ENCODE results near the gene CDKN2B-AS1.
"Not testable (repeated sequence)": the region's sequence is repeated elsewhere in the genome, so short reads cannot be mapped to it uniquely, and the experiment has no call there.

CDKN2B-AS1 gene

DNA sequence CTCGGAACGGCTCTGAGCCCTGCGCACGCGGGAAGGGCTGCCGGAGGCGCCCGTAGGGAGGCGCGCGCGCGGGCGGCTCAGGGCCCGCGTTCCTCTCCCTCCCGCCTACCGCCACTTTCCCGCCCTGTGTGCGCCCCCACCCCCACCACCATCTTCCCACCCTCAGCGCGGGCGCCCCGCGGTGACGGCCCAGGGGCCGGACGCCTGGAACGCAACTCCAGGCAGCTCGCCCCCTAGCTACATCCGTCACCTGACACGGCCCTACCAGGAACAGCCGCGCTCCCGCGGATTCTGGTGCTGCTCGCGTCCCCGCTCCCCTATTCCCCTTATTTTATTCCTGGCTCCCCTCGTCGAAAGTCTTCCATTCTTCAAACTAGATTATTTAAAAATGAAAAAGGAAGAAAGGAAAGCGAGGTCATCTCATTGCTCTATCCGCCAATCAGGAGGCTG lies at the start of gene CDKN2B-AS1:
TSS of gene CDKN2B-AS1 (plus strand) at position 236 of the 450 bp plus-strand sequence.
- peak; percentile 27 for DNase-seq (ENCODE audit: low spot score)

DNA sequence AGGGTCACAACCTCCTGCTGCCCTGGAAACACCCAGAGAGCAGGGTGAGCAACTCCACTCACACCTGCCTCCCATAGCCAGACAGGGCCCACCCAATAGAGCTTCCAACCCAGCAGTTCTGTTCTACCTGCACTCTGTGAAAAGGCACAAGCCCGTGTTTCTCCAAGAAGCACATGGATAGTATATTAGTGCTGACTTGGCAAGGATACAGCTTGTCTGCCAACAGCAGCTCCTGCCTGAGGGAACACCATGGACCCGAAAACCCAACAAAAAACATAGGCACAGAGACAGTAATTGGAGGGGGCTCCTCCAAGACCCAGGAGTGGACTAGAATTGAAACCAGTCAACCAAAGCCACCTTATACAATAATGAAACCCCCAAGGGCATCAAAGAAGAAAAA lies 49.0 kb upstream of the CDKN2B-AS1 start:
- no peak for DNase-seq (ENCODE audit: low spot score)

DNA sequence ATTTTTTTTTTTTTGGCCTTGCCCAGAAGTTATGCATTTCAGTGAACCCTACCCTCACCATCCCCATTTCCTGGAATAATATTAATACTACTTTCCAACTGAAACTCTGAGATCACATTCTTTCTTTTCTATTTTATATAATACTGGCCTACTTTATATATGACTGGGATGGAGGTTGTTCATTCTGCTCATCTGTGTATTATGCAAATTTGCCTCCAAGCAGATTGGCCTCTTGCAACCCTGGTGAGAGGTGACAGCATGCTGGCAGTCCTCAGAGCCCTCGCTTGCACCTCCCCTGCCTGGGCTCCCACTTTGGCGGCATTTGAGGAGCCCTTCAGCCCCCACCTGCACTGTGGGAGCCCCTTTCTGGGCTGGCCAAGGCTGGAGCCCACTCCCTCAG lies 35.8 kb upstream of the CDKN2B-AS1 start:
- no peak for DNase-seq (ENCODE audit: low spot score)

DNA sequence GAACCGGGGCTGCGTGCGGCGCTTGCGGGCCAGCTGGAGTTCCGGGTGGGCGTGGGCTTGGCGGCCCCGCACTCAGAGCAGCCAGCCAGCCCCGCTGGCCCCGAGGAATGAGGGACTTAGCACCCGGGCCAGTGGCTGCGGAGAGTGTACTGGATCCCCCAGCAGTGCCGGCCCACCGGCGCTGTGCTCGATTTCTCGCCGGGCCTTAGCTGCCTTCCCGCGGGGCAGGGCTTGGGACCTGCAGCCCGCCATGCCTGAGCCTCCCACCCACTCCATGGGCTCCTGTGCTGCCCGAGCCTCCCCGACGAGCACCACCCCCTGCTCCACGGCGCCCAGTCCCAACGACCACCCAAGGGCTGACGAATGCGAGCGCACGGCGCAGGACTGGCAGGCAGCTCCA lies 35.3 kb upstream of the CDKN2B-AS1 start:
- DNase-seq (ENCODE audit: low spot score): not testable (repeated sequence)

DNA sequence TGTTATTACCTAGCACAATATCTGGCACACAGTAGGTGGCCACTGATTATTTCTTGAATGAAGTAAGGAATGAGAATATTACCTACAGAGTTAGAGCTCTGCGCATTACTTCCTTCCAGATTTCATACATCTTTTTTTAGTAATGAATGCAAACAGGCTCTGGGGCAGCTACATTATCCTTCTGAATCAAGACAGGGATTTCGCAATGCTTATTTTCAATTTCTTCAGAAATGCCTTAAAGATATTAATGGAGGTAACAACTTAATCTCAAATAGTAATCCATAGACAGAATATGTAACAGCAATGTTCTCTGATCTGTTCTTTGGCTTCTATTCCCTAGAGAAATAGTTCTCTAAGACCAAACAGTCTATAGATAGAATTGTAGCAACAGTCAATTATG lies 33.0 kb upstream of the CDKN2B-AS1 start:
- no peak for DNase-seq (ENCODE audit: low spot score)

DNA sequence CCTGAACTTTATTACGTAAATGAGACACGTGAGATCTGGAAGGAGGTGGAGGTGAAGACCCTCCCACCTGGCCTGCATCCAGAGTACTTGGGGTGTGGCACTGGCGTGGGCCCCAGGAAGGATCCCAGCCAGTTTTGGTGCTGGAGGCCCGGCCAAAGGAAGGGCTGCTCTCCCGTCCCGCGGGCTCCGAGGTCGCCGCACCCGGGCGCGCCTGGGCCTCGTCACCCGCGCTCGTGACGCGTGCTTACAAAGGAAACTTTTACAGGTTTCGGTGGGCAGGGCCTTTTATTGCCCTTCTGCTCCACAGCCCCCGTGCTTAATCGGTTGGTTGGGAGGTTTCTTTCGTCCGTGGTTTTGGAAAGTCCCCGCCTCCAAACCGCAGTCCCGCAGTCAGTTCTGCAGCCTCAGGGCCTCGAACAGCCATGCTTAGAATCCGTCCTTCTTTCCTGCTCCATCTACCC lies 29.6 kb upstream of the CDKN2B-AS1 start:
- peak; percentile 29 for DNase-seq (ENCODE audit: low spot score)

DNA sequence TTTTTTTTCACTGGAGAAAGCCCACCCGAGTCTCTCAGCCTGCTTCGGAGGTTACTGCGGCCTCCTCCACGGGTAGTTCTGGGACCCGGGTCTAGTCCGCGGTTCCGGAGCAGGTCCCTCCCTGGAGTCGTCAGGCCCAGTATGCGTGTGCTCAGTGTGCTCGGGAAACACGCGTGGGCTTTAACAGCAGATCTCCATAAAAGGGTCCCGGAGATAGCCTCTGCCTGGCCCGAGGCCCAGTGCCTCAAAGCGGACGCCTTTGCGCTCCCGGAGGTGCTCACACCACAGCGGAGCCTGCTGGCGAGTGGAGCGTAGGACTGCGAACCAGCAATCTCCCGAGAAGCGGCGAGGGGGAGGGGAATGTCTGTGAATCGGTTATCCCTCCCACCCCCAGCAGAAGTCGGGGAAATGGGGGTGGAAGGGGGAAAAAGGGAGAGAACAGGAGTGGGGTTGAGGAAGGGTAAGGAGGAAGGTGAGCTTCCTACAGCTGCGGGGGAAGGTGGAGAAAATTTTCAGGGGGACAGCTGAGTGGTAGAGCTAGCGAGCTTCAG lies 29.1 kb upstream of the CDKN2B-AS1 start:
- peak; percentile 17 for DNase-seq (ENCODE audit: low spot score)

DNA sequence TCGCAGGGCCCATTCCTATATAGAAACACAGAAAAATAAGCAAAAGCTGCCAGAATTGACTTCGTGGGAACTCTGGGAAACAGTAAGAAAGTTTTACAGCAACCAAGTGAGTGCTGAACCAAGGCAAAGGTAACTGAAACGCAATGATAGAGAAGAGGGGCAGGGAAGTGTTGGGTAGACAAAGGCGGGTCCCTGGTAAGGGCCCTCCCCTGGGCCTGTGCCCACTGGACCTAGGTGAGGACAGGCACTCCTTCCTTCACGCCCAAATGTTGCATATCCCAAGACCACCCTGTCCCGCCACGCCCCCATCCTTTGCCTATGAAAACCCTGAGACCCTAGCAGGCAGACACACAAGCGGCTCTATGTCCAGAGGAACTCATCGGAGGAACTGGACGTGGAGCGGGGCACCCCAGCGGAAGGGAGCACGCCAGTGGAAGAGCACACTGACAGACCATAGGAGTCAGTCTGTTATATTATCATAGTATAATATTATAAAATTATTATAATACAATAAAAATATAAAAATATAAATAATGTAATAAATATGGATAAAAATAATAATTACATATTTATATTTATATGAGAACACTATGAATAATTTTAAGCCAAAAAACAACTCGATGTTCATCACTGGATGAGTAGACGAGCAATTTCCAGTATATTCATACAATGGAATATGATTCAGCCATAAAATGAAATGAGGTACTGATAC lies 28.3 kb upstream of the CDKN2B-AS1 start:
- DNase-seq (ENCODE audit: low spot score): no peak

DNA sequence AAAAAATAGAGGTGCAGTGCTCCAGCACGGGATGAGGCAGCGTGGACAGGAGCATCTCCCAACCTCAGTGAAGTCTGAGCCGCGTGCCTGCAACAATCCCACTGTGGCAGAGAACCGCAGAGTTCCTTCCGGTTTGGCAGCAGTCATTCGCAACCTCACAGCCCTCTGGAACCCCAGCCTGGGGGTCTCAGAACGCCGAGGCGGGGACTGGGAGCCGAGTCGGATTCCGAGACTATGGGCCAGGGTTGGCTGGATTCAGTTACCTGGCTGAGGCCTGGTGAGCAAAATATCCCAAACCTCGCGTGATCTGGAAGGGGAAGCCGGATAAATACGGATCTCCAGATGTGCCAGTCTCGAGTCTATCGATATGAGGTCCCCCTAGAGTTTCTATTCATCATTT lies 27.4 kb upstream of the CDKN2B-AS1 start:
- no peak for DNase-seq (ENCODE audit: low spot score)

DNA sequence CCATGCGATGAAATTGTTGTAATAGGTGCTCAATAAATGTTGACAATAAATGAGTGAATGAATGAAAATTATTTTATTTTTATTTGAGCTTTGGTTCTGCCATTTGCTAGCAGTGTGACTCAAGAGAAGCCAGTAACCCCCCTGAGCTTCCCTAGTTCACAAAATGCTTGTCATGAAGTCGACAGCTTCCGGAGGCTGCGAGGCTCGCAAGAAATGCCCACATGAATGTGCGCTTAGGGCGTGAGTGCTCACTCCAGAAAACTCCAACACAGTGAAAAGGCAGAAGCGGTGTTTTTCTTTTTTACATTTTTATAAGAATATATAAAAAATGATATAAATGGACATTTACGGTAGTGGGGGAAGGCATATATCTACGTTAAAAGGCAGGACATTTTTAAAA lies 26.9 kb upstream of the CDKN2B-AS1 start:
- no peak for DNase-seq (ENCODE audit: low spot score)

DNA sequence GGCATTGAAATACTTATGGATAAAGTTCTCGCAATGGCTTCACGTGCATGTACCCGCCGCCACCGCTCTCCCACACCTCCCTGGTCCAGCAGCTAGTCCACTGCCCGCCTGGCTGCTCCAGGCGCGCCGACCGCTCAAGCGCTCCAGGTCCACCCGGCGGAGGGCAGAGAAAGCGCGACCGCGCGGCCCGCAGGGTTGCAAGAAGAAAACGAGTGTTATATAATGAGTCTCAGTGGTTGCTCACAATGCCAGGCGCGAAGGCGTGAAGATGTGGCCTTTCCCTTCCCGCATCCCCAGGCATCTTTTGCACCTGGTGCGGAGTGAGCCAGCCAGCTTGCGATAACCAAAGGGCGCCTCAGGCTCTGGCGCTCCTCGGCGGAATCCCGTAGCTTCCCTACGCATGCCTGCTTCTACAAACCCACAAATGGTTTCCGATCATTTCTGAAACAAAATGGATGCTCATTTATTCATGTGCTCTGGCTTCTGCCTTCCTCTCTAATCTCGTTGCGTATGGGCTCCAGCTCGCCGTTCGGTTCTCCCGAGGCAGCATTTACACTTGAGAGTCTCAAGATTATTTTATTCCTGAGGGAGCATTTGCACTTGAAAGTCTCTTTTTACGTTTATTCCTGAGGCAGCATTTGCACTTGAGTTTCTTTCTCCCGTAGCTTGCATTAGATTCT lies 26.1 kb upstream of the CDKN2B-AS1 start:
- no peak for DNase-seq (ENCODE audit: low spot score)

DNA sequence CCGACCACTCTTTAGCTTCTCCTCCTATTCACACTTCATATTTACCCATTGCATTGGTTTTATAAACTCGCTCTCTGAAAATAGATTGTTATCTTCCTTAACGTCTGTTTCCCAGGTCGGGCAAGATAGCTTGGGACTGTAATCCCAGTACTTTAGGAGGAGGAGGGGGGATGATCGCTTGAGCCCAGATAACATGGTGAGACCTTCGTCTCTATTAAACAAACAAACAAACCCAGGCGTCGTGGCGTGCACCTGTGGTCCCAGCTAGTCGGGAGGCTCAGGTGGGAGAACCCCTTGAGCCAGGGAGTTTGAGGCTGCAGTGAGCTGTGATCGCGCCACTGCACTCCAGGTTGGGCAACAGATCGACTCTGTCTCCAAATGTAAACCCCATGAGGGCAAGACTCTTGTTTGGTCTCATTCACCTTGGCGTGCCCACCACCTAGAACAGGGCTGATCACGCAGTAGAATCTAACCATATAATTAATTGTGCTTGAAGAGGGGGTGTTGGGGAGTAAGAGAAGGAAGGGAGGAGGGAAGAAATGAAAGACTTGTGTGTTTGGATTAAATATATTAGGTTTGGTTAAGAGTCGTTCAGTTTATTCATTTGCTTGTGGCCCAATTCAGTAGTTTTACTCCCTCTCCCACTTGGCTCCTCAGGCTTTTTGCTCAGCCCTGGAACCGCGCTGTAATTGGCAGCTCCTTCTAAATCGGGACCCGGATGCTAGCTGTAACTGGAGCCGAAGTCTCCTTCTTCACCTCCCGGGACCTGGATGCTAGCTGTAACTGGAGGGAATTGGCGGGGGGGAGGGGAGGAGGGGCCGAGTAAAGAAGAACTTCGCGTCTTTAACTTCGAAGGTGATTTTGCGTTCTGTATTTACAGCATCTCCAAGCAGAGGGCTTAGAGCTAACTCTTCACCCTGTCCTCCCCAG lies 25.3 kb upstream of the CDKN2B-AS1 start:
- no peak for DNase-seq (ENCODE audit: low spot score)

DNA sequence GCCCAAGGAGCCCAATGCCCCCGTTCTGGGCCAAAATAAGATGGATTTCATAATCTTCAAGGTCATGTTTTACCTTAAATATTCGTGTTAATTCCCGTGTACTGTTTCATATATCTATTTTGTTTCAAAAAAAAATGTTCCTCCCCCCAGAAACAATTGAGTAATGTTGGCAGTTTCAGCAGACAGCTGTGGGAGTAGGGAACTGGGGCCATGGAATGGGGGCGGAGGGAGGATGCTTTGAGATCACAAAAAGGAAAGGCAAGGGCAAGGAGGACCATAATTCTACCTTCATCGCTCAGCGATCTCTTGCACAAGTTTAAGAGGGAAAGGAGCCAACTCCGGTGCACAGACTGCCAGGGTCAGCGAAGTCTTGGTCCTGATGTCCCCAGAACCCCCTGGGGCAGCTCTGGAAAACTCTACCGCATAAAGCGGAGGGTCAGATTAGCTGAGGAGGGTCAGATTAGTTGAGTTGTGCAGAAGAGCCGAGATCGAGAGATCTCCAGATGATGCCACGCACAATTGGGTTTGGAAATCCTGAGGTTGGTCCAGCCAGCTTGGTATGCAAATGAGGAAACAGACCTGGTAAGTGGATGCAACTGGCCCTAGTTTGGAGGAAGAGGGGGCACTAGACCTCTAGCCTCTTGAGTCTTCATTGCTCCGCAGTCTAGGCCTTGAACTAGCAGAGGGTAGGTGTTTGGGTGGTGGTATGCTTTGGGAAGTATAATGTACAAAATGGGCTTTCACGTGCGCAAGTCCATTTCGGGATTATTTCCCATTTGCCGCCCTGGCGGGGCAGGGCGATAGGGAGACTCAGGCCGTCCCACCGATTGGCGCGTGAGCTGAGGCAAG lies 24.4 kb upstream of the CDKN2B-AS1 start:
- DNase-seq (ENCODE audit: low spot score): no peak

DNA sequence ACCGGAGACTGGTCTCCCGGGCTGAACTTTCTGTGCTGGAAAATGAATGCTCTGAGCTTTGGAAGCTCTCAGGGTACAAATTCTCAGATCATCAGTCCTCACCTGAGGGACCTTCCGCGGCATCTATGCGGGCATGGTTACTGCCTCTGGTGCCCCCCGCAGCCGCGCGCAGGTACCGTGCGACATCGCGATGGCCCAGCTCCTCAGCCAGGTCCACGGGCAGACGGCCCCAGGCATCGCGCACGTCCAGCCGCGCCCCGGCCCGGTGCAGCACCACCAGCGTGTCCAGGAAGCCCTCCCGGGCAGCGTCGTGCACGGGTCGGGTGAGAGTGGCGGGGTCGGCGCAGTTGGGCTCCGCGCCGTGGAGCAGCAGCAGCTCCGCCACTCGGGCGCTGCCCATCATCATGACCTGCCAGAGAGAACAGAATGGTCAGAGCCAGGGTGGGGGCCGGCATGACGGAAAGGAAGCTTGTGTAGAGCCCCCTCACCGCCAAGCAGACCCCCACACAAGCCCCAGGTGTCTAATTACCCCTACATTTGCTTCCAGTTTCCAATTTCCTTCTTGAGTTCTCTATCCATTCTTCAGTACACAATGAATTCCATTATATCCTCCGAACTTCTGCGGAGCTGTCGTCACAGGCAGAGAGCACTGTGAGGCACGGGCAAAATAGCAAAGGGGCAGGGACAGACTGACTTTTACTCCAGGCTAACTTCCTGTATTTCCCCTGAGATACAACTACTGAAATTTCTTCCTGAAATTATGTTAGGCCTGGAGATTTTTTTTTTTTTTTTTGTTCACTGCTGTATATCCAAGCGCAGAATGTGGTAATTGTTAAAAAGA lies 23.6 kb upstream of the CDKN2B-AS1 start:
- no peak for DNase-seq (ENCODE audit: low spot score)

DNA sequence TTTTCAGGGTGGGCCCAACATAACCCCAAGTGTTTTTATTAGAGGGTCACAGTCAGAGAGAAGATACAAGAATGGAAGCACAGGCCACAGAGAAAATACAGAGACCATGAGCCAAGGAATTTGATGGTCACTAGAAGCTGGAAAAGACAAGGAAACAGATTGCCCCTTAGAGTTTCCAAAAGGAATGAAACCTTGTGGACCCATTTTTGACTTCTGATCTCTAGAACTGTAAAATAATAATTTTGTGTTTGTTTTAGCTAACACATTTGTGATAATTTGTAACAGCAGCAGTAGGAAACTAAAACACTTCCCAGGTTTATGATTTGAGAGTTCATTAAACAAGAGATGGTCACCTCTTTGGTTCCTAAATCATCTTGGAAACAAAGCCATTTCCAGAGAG lies 22.2 kb upstream of the CDKN2B-AS1 start:
- DNase-seq (ENCODE audit: low spot score): no peak

DNA sequence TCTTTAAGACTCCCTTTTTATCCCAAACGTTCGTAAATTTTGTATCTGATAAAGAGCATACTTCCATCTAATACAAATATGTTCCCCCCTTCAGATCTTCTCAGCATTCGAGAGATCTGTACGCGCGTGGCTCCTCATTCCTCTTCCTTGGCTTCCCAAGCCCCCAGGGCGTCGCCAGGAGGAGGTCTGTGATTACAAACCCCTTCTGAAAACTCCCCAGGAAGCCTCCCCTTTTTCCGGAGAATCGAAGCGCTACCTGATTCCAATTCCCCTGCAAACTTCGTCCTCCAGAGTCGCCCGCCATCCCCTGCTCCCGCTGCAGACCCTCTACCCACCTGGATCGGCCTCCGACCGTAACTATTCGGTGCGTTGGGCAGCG lies 20.3 kb upstream of the CDKN2B-AS1 start:
- no peak for DNase-seq (ENCODE audit: low spot score)

DNA sequence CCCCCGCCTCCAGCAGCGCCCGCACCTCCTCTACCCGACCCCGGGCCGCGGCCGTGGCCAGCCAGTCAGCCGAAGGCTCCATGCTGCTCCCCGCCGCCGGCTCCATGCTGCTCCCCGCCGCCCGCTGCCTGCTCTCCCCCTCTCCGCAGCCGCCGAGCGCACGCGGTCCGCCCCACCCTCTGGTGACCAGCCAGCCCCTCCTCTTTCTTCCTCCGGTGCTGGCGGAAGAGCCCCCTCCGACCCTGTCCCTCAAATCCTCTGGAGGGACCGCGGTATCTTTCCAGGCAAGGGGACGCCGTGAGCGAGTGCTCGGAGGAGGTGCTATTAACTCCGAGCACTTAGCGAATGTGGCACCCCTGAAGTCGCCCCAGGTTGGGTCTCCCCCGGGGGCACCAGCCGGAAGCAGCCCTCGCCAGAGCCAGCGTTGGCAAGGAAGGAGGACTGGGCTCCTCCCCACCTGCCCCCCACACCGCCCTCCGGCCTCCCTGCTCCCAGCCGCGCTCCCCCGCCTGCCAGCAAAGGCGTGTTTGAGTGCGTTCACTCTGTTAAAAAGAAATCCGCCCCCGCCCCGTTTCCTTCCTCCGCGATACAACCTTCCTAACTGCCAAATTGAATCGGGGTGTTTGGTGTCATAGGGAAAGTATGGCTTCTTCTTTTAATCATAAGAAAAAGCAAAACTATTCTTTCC lies 19.7 kb upstream of the CDKN2B-AS1 start:
- peak; percentile 29 for DNase-seq (ENCODE audit: low spot score)

DNA sequence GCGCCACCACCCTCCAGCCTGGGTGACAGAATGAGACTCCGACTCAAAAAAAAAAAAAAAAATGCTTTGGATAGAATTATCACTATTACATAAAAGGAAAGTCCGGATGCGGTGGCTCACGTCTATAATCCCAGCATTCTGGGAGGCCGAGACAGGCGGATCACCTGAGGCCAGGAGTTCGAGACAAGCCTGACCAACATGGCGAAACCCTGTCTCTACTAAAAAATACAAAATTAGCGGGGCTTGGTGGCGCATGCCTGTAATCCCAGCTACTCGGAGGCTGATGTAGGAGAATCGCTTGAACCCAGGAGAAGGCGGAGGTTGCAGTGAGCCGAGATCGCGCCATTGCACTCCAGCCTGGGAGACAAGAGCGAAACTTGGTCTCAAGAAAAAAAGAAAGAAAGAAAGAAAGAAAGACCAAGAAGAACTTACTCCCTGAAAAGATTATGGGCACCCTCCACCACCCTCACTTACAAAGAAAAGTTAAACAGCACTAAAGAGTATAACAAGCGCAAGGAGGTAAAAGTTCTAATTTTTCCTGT lies 18.2 kb upstream of the CDKN2B-AS1 start:
- no peak for DNase-seq (ENCODE audit: low spot score)

DNA sequence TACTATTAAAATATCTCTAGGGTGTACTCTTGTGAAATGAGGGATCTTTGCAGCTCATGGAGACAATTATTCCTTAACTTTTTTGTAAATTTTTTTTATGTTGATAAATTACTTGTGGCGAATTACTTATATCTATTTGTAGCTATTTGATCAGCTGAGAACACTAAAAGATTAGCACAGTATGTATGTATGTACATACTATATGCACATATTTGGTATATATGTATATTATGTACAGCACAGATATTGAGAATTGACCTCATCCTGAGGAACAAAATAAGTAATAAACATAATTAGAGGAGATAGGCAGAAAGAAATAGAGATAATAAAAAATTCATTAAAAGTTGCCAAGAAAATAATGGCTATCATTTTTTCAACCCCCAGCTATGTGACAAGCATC lies 12.2 kb upstream of the CDKN2B-AS1 start:
- no peak for DNase-seq (ENCODE audit: low spot score)

Measured in CD4-positive, alpha-beta T cell treated with Interleukin-6 at 100 ng/mL for 8 hours (primary cell).